NCI-H446 (cell line): Measurements from ENCODE around the gene TPRN.

ENCODE experiments used
- DNase-seq, 2 experiments: peaks; one replicate each; lab custom pipeline; 2025; lab: John Stamatoyannopoulos, UW

Gene TPRN

DNA sequence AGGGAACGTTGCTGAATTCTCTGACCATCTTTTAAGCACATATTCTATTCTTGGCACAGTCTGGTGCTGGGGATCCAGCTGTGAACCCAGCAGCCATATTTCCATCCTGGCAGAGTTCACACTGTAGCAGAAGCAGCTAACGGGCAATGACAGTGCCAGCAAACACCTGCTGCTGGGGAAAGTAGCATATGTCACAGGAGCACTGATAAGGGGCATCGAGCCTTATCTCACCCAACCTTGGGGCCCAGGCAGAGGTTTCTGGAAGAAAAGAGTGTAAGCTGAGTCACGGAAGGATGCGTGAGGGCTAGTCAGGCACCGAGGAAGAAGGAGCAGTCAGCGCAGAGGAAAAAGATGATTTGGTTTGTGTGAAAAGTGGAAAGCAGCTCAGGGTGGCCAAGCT lies 6.1 kb upstream of the TPRN start:
- DNase-seq, result no peak

DNA sequence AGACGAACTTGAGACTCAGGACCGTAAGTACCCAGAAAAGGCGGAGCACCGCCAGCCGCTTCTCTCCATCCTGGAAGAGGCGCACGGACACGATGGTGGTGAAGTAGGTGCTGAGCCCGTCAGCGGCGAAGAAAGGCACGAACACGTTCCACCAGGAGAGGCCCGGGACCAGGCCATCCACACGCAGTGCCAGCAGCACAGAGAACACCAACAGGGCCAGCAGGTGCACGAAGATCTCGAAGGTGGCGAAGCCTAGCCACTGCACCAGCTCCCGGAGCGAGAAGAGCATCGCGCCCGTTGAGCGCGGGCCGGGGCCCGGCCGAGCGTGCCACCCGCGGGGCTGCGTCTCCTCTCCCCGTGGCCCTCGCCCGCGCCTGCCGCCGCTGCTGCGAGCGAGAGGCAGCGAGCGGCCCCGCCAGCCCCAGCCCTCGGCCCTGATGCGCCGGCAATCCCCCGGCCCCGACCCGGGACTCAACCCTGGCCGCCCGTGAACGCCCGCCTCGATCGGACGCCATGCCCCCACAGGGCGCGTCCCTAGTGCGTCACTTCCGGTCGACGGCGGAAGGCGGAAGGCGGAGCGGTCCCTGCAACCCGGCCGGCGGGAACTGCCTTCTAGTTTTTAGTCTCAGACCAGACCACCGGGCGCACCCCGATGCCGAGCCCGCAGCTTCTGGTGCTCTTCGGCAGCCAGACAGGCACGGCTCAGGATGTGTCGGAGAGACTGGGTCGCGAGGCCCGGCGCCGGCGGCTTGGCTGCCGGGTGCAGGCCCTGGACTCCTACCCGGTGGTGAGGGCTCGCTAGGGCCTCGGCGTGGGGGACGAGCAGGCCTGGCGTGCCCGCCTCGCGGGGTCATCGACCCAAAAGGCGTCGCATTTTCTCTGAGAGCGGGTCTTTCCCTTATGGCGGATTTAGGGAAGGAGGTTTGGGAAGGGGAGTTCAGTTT lies 4.9 kb upstream of the TPRN start, which contains the start of the genes NDOR1 and TMEM203:
NDOR1 (plus strand) TSS at position 575 of the 944 bp plus-strand sequence; CDS start at position 653, 78 bp downstream.
TMEM203 (minus strand) TSS at position 523 of the 944 bp plus-strand sequence; CDS start at position 289, 234 bp downstream.
- peak; percentile 33 to 73 for DNase-seq

DNA sequence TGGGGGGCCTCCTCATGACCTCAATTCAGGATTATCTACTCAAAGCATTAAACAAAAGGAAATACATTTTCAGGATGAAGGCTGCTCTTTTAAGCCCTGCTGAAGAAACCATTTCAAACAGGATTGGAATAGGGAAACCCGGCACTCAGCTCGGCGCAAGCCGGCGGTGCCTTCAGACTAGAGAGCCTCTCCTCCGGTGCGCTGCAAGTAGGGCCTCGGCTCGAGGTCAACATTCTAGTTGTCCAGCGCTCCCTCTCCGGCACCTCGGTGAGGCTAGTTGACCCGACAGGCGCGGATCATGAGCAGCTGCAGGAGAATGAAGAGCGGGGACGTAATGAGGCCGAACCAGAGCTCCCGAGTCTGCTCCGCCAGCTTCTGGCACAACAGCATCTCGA lies 4.2 kb upstream of the TPRN start:
- DNase-seq, result no peak

DNA sequence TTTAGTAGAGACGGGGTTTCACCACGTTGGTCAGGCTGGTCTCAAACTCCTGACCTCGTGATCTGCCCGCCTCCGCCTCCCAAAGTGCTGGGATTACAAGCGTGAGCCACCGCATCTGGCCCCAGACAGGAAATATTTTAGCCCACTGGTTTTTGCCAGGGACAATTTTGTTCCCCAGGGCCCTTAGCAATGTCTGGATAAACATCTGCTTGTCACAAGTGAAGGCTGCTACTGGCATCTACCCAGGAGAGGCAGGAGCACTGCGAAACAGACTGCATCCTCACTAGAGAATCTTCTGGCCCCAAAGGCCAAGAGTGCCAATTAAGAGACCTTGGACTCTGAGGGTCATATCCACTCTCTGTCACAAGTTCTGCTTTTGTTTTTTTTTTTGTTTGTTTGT lies 2.4 kb upstream of the TPRN start:
- no peak for DNase-seq

DNA sequence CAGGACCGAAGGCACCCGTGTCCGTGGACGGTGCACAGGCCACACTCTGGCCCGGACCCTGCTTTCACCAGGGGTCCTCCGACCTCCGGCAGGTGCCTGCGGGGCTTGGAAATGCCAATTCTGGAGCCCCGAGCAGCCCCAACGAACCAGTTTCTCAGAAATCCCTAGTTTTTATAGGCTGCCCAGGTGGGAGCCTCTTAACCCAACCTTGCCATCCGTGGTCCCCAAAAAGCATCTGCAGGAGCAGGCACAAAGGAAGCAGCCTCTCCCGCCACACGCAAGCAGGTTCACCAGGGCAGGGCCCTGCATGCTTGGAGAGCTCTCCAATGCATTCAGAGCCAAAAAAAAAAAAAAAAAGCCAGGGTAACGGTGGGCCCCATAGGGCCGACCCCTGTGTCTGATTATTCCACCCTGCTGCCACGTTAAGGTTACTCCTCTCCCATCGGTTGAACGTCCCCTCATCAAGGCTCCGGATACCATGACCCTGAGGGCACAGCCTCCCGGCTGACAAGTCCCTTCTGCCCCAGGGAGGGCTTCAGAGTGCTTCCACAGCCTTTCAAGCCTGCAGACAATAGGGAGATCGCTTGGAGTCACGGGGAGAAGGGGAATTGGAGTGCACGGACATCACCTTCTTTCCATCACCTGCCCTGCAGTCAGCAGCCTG lies 796 bp upstream of the TPRN start:
- DNase-seq, result no peak

DNA sequence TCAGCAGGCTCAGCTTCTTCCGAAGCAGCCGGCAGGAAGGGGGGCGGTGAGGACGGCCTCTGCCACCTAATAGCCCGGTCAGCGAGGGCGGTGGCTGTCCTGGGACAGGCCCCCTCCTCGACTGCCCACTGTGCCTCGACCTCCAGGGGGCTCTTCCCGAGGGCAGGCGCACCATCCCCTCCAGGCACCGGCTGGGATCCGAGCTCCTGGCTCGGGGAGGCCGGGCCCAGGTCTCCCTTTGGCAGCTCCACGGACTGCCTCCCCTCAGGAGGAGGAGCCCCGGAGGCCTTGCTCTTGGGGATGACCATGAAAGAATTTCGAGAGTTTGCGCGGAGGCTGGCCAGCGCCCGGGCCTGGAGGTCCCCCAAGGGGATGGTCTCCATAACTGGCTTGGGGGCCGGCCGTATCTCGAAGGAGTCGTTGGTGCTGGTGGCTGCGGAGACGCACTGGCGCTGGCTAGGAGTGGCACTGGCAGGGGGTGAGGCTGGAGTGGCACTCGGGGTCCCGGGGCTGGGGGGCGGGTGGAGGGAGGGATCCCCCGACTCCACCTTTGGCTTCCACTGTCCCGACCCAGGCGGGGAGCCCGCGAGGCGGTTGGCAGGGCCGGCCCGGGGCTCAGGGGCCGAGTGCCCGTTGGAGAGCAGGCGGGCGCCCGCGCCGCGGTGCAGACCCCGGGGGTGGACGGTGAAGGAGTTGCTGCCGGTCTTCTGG lies 975 bp downstream of the TPRN start:
- DNase-seq, result no peak

DNA sequence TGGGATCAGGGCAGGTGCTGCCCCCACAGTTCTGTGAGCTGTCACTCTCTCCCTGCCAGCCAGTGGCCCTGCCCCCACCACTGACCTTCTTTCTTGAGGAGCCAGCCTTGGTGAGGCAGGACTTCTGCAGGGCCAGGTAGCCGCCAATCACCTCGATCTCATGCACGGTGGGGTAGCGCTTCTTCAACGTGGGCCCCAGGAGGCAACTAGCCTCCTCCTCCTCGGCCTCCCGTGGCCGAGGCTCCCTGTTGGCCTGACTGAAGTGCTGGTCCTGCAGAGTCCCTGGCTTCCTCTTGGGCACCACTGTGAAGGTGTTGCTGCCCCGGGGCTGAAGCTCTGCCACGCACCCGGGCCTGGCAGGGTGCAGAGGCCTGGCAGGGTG lies 1.6 kb downstream of the TPRN start:
- DNase-seq, result no peak

DNA sequence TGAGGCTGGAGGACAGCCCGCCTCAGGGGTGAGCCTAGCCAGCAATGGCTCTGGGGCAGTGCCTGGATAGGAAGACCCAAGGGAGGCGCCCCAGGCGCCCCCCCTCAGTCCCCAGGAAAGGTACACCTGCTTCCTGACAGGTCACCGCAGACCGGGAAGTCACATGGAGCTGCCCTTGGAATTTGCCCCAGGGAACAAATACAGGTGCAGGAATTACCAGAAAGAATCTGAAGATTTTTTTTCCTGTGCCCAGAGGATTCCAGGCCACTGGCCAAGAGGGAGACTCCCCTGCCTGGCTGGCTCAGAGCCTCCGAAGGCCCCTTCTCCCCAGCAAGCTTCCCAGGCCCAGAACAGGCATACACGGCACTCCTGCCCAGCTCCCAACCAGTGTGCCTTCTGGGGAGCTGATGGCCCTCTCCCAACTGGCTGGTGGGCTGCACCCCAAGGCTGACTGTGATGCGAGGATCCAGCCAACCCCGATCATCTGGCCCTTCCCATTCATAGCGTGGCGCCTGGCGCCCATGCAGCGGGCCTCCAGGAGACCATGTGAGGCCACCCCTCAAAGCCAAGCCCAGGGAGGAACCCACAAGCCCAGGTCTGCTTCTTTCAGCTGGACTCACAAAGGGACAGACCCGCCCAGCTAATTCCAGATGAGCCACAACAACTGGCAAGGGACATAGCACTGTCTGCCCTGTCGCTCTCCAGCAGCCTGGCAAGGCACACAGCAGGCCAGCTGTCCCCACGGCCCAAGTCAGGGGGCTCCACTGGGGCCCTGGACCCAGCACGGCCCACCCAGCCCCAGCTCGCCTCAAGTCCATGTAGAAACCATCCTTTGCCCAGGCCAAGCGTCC lies 2.3 kb downstream of the TPRN start:
- DNase-seq, result no peak

DNA sequence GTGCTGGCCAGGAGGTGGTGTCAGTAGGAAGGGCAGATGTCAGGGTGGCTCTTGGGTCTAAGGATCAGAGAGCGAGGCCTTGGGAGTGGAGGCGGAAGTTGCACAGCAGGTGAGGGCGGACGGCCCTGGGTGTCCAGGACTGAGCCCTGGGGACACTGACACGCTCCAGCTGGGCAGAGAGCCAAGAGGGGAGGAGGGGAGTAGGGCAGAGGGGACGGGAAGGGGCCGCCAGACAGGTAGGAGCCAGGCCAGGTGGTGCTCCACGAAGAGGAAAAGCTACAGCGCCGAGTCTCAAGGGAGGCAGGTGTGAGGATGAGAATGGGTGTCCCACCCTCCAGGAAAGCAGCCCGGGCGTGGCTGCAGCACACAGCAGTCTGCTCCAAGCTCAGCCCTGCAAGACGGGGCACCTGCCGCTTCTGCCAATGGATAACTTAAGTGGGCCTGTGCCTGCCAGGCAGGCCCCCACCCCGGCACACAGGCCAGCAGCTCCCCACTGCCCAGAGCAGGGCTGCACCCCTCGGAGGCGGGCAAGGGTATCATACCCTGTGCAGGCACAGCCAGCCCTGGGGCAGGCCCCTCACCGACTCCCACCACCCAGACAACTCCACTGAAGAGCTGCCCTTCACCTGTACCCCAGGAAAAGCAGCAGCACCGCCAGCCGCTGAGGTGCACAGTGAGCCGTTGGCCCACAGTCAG lies 4.9 kb downstream of the TPRN start:
- DNase-seq, result no peak

DNA sequence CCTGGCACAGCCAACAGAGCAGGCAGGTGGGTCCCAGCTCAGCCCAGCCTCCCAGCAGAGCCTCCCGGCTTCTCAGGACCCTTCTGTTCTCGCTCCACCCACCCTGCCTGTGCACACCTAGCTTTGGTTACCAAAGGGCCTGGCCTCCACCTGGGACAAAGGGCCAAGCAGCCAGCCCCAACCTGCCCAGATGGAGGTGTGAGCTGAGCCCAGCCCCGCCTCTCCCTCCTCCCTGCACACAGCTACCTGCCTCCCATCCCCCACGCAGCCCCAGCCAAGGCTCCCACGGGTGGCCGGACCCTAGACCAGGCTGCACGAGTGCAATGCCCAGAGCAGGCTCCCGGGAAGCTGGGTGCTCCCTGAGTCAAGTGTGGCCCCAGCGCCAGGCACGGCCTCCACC lies 5.6 kb downstream of the TPRN start:
- no peak for DNase-seq

DNA sequence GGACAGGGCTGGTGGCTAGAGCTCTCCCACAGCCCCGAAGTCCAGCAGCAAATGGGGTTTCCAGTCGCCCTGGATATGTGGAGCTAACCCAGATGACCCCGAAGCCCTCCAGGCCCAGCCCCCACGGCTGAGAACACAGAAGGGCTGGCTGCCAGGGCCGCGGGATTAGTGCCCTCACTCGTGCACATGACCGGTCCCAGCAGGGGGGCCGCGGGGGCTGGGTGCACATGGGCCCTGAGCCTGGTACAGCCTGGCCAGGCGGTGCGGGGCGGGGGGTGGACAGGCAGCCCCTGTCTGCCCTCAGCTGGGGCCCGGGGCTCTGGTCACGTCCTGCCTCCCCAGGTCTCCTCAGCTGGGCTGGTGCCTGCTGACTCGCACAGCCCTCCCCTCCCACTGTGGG lies 6.2 kb downstream of the TPRN start:
- no peak for DNase-seq

DNA sequence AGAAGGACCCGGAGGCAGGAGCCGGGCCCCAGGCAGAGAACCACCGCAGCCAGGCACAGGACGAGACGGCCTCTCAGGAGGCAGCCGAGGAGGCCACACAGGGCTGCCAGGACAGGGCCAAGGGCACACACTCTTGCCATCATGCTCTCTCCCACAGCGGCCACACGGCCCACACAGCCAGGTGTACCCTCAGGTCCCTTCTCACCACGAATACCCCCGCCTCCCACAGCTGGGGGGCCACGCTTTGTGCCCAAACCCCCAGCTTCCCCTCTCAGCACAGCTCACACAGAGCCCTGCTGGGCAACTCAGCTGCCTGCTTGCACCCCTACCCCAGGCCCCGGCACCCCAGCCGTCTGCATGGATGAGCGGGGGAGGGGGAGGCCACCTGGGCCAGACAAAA lies 6.8 kb downstream of the TPRN start:
- DNase-seq, result no peak

DNA sequence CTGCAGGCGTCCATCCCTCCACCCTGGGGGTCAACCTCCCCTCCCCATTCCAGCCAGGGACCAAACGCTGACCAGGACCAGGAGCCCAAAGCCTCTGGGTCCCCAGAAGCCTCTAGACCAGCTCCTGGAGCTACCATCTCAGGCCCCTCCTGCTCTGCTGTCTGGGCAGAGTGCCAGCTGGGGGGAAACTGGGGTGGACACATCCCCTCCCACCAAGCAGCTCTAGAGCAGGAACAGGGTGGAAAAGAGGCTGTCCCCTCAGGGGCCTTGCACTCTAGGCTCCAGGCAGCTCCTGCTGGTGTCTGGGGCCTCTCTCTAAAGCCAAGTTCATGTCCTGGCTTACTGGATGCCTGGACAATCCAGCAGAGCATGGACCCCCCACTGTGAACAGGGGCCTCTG lies 7.7 kb downstream of the TPRN start:
- DNase-seq, result no peak

DNA sequence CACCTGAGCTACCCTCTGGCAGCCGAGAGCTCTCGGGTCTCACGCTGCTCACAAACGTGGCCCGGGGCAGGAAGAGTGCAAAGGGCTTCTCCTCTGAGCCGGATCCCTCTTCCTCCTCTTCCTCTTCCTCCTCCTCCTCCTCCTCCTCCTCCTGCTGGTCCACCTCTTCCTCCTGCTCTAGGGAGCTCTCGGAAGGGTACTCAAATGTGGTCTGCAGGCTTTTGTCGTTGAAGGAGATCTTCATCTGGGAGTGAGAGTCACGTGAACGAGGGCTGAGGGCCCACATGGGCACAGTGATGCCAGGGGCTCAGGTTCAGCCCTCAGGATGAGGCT lies 8.1 kb downstream of the TPRN start:
- no peak for DNase-seq

DNA sequence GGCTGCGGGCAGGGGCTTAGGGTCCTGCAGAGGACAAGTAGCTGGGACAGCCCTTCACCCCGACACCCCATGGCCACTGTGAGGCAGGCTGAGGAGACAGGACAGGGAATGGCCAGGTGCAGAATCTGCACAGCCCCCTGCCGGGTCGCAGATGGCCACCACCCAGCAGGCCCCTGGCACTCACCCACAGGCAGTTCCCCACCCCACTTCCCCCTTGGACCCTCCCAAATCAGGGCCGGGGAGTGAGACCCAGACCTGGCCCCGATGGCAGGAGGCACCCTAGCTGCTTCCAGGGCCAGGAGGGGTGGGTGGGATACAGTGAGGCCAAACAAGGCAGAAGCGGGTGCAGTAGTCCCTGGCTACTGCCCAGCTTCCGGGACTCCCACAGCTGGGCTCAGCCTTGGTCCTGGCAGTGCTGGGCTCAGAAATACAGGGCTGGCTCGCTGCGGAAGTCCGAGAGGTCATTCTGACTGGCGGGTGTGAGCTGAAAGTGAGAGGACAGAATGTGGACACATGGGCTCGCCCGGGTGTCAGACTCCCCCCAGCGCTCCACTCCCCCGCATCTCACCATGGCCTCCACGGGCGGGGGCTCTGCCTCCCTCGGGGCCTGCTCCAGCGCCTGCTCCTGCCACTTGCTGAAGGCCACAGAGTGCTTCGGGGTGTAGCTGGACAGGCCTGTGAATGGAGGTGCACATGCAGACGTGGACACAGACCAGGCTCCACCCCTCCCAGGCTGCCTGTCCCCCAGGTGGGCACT lies 8.7 kb downstream of the TPRN start:
- DNase-seq, result no peak

DNA sequence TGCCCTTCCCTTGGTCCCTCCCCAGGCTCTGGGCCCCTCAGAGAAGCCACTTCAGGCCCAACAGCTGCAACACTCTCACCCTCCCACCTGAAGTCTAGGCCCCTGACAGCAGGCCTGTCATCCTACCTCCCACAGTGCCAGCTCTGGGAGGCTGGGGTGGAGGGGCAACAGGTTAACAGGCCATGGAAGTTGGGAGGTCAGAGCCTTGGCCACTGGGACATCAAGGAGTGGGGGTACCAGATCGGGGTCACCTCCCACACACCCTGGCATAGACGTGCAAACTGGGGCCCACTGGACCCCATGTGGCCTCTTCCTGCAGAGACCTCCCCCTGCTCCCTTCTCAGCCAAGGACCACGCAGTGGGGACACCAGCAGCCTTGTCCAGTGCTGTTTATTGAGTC lies 9.3 kb downstream of the TPRN start:
- no peak for DNase-seq

DNA sequence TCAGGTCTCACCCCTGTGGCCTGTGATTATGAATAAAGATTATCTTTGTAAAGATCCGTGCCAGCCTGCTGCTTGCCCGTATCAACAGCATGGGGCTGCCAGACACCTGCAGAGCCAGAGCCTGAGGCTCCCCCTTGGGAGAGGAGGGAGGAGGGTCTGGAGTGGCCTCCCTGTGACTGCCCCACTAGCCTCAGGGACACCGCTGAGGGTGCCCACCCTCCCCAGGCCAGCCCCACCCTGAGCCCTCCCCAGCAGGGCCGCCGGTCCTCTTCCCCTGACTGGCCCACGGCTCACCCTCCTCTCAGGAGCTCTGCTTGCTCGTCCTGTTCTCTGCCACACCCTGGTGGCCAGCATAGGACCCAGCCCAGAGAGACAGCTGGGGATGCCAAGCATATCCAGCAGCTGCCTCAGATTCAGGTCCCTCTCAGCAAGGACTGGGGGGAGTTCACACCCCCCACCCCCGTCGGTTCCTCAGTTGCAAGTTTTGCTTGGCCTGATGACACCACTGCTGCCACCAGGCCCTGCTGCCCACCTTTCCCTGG lies 10.2 kb downstream of the TPRN start:
- DNase-seq, result no peak

DNA sequence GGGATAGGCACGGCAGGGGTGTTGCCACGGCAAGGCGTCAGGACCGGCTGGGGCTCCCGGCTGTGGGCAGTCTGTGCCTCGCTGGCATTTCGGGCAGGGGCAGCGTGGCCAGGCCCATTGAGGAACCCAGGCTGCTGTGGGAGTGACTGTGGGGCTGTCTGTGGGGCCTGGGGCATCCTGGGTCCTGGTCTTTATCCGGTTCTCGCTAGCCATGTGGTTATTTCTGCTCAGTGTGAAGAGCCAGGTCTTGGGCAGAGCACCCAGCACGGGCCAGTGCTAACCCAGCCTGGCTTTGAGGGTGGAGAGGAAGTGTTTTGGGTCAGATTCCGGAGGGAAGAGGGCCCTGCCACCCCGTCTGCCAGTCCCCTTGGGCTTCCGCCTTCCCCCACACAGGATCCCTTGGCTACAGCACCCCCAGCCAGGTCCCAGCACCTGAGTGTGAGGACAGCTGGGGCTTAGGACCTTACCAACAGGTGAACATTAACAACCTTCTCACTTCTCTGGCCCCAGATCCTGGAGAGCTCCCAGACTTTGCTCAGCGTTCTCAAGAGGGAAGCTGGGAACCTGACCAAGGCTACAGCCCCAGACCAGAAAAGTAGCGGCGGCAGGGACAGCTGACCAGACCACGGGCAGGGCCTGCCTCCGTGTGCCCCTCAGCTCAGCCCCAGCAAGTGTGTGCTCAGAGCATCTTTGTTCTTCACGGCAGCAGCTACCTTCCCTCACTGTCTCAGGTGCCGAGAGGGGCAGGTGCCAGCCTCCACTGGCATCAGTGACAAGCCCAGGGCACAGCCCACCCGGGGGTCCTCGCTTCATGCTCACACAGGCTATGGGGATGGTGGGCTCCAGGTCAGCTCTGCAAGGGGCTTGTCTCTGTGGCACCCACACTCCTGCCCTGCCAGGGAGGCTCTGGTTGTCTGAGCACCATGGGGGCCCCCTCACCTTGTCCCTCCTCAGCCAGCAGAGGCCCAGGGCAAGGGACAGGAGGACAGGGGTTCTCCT lies 10.9 kb downstream of the TPRN start:
- DNase-seq, result no peak
